Ovary (tissue), 9 donors: Measurements from ENCODE around the gene KRT32. TPM values are rescaled to one million over a fixed set of nuclear protein-coding genes. Genes with fewer than 3 reads are reported as not detected.
"Not testable (repeated sequence)": the region's sequence is repeated elsewhere in the genome, so short reads cannot be mapped to it uniquely, and the experiment has no call there.

Experiments
- DNase-seq, 5 donors: peaks; one replicate each; pipeline ENCODE4 v3.0.0-alpha.2; 2019 to 2020
- H3K27ac ChIP-seq, 2 donors: fragments of 200-600 bp; one replicate each; pipeline versions ENCODE4 v1.5.1 to v1.8.0; 2019 to 2022
- H3K27me3 ChIP-seq: fragments of 200-600 bp; one replicate; pipeline ENCODE4 v1.8.0; 2022
- H3K36me3 ChIP-seq: fragments of 200-600 bp; sonication (generic); one replicate; pipeline ENCODE4 v1.5.1; 2019
- H3K4me1 ChIP-seq: one replicate; pipeline ENCODE4 v1.8.1; 2013; ENCODE audit warnings: mild to moderate bottlenecking, moderate library complexity; ENCODE audit not compliant: insufficient read depth
- H3K4me3 ChIP-seq: fragments of 200-600 bp; sonication (generic); one replicate; pipeline ENCODE4 v1.5.1; 2017
- H3K9me3 ChIP-seq, 2 donors: fragments of 200-600 bp in 1 of 2; sonication (generic) in 1 of 2; one replicate each; pipeline versions ENCODE4 v1.5.1 to v1.8.1; 2013 to 2019; ENCODE audit warnings: mild to moderate bottlenecking in 1 of 2, moderate library complexity in 1 of 2
- CTCF ChIP-seq, 3 donors: fragments of 450-650 bp in 2 of 3; fragments of 200-600 bp in 1 of 3; IDR thresholded peaks; one replicate each; pipeline versions ENCODE4 v1.5.1 to v1.8.0; 2016 to 2022; ENCODE audit warnings: antibody characterized with exemption in 3 of 3, mild to moderate bottlenecking in 1 of 3
- EP300 ChIP-seq: sonication (generic); formaldehyde crosslinking; IDR thresholded peaks from one replicate; pipeline ENCODE4 v1.6.1; 2017; ENCODE audit warnings: antibody characterized with exemption
- POLR2A ChIP-seq: fragments of 450-650 bp; IDR thresholded peaks from one replicate; pipeline ENCODE4 v1.6.1; 2017; ENCODE audit warnings: antibody characterized with exemption, mild to moderate bottlenecking, moderate library complexity
- WGBS, 3 donors: extraction: QIAGEN DNeasy Blood & Tissue Kit in 1 of 3; methylation state at CpG; one replicate each; pipeline versions ENCODE4 v1.1.5 to v1.1.7; 2013 to 2017; 5-methylcytosine and 5-hydroxymethylcytosine counted together
- intact Hi-C, 4 donors: fragments of 100-400 bp; cut with DNase I; formaldehyde crosslinking; loops; one replicate each; pipeline versions ENCODE4 v1.11.0 to v1.15.1; 2022 to 2023
- polyA plus RNA-seq, 2 donors: library from polyadenylated mRNA; stranded (reverse); fragments of 200-250 nt in 1 of 2; fragments of 350-450 nt in 1 of 2; fragmentation: Illumina TruSeq in 1 of 2; extraction: RNeasy Lipid Tissue Mini Kit (QIAGEN cat#74804) in 1 of 2; gene quantifications; one replicate each; pipeline ENCODE4 v1.2.3, GENCODE V29; 2013 to 2014
- total RNA-seq, 7 donors: library from RNA; depleted of rRNA in 2 of 7; stranded (reverse); fragments of >200 nt in 2 of 7; fragmentation: NEBNext Ultra II Directional in 3 of 7; extraction: Animal tissue kit (Norgen Biotek cat#: 25700) in 3 of 7; gene quantifications; one replicate each; pipeline versions ENCODE4 v1.1.0 to v1.2.4, GENCODE V29; 2016 to 2023
- donor health status: DM: no; HTN: no; CAD: no; lungs with moderate emphysema.
- donor health status: DM: no; HTN: no; CAD: no.
- donor health status: Bipolar disorder and iron deficiency.
- donor health status: DM: yes; HTN: yes; CAD: no.
- donor health status: DM: no; HTN: no; CAD: no.
- donor health status: DM: yes; HTN: yes; CAD: no.

KRT32 gene
- total and polyA plus RNA-seq, 9 donors, result 0.18 to 0.33 (median 0.20) TPM; not detected in 6

GRCh38 chr17:41437254-41437653 lies 29.9 kb downstream of the KRT32 start:
- 91 to 94% (median 93%) methylated on average over 7 of the region's 7 CpGs for WGBS, 3 donors
- intact Hi-C loops, result no loop called here
- H3K36me3 ChIP-seq, result no peaks in the 10 kb centered on the region

DNA sequence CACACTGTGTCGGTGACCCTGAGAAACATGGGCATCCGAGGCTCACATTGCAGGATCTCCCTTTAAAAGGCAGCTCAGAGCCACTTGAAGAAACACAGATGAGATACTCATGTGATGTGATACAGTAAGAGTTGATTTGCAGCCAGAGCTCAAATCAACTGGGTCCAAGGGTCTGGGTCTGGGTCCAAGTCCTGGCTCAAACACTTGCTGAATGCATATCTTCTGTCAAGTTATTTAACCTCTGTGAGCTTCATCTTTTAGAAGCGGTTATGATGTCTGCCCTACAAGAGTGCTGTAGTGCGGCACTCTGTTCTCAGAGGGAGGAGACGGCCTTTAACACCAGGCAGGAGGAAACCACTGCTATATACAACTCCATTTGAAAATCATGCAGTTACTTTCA lies 32.8 kb downstream of the KRT32 start:
- no peak overlapping the region for H3K4me3 ChIP-seq
- no peak overlapping the region for H3K27ac ChIP-seq
- no peaks in the 10 kb centered on the region for H3K4me1 ChIP-seq
- DNase-seq, result no peak
- no peaks in the 10 kb centered on the region for H3K36me3 ChIP-seq
- TF ChIP-seq EP300, result no peak
- no peak for TF ChIP-seq CTCF (IDR thresholded peaks at IDR 0.05)
- TF ChIP-seq POLR2A, result no peak
- intact Hi-C loops, result no loop called here
- 20 to 23% (median 21%) methylated on average over 5 of the region's 5 CpGs for WGBS, 3 donors
- no peaks in the 10 kb centered on the region for H3K27me3 ChIP-seq
- H3K9me3 ChIP-seq, result no peaks in the 10 kb centered on the region

More at GRCh38 chr17:41437254-41437653, 29.9 kb downstream of the KRT32 start:
- no peak overlapping the region for H3K4me3 ChIP-seq
- no peak overlapping the region for H3K27ac ChIP-seq
- DNase-seq, result no peak
- no peaks in the 10 kb centered on the region for H3K4me1 ChIP-seq
- TF ChIP-seq EP300, result no peak
- H3K9me3 ChIP-seq, result no peaks in the 10 kb centered on the region
- no peaks in the 10 kb centered on the region for H3K27me3 ChIP-seq

DNA sequence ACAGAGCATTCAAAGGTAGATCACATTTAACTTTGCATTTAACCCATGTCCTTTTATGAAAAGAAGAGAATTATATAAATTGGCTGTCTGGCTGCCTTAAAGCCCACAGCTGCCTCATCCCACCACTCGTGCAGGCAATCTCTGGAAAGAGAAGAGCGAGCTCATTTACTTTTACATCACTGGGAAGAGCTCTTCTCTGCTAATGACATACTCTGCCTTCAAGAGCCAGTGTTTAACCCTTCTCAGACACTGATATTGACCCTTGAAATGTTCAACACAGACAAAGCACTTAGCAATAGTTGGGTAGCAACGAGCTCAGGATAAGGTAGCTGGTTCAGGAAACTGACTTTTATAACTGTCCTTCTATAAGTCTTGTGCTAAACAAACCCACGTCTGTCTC lies 33.2 kb downstream of the KRT32 start:
- Histone ChIP-seq H3K4me3 (no peak overlapping the region), H3K27me3 (no peaks in the 10 kb centered on the region), H3K4me1 (no peaks in the 10 kb centered on the region), H3K9me3 (no peaks in the 10 kb centered on the region), H3K27ac (no peak overlapping the region), H3K36me3 (no peaks in the 10 kb centered on the region)
- no peak for DNase-seq
- TF ChIP-seq EP300, result no peak
- no peak for TF ChIP-seq CTCF (IDR thresholded peaks at IDR 0.05)
- no peak for TF ChIP-seq POLR2A
- WGBS, 3 donors, result 14 to 39% (median 33%) methylated on average over 4 of the region's 4 CpGs
- intact Hi-C loops, result no loop called here

DNA sequence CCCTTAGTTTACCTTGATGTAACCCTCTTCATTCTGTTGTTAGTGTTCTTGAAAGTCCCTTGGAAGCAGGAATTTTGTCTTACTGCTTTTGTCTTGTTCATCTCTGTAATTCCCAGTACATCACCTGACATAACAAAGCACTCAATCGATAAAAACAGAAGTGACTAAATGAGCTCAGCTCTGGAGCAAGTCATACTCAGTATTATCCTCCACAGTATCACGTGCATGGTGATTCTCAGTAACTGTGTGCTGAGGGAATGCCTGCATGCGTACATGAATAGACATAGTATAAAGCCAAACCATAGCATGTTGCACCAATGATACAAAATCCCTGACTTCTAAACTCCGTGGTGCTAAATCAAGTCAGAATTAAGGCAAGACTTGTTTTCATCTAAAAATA lies 33.6 kb downstream of the KRT32 start:
- Histone ChIP-seq H3K36me3 (no peaks in the 10 kb centered on the region), H3K9me3 (no peaks in the 10 kb centered on the region), H3K4me1 (no peaks in the 10 kb centered on the region), H3K4me3 (no peak overlapping the region), H3K27ac (no peak overlapping the region), H3K27me3 (no peaks in the 10 kb centered on the region)
- TF ChIP-seq EP300 (no peak), CTCF (IDR thresholded peaks at IDR 0.05) (no peak), POLR2A (no peak)
- 51 to 62% (median 57%) methylated on average over 4 of the region's 4 CpGs for WGBS, 3 donors
- intact Hi-C loops, result no loop called here
- DNase-seq, result no peak

DNA sequence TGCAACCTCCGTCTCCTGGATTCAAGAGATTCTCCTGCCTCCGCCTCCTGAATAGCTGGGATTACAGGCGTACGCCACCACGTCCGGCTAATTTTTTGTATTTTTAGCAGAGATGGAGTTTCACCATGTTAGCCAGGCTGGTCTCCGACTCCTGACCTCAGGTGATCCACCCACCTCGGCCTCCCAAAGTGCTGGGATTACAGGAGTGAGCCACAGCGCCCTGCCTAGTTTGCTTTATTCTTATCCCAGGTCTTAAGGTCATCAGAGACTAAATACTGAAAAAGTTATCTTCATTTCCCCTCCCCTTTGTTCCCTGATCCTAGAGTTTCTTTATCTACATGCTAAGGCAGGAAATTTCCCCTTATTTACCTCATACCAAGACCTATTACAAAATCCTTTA lies 36.8 kb downstream of the KRT32 start:
- H3K27ac ChIP-seq, intact Hi-C loops, H3K4me3 ChIP-seq, H3K9me3 ChIP-seq, H3K4me1 ChIP-seq, DNase-seq, H3K27me3 ChIP-seq, H3K36me3 ChIP-seq: not testable (repeated sequence)
- 95 to 96% (median 96%) methylated on average over 9 of the region's 9 CpGs for WGBS, 3 donors

DNA sequence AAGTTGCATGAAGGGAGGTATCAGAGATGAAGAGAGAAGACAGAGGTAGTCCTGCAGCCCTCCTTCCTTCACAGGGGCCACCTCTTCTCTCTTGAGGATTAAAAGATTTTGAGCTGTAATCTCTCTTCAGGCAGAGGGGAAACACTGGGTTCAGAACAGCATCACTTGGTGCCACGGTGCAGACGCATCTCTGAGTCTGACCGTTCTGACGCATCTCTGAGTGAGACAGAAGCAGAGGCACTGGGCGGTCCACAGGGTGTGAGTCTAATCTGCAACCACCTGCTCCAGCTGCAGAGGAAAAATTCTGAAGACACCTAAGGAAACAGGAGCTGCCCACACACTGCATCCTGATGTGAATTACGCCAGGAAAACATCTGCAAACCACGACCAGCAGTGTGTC lies 37.5 kb downstream of the KRT32 start:
- DNase-seq, result no peak
- H3K9me3 ChIP-seq, result no peaks in the 10 kb centered on the region
- 83 to 85% (median 85%) methylated on average over 7 of the region's 7 CpGs for WGBS, 3 donors
- intact Hi-C loops, result no loop called here
- H3K4me1 ChIP-seq, result no peaks in the 10 kb centered on the region
- H3K27ac ChIP-seq, result no peak overlapping the region
- no peaks in the 10 kb centered on the region for H3K27me3 ChIP-seq
- no peak for TF ChIP-seq CTCF (IDR thresholded peaks at IDR 0.05)
- no peak for TF ChIP-seq POLR2A
- TF ChIP-seq EP300, result no peak
- H3K4me3 ChIP-seq, result no peak overlapping the region
- H3K36me3 ChIP-seq, result no peaks in the 10 kb centered on the region
